Measurements from ENCODE around the gene ACTG1.
A peak's percentile ranks its signal among the peaks of the same experiment; 100 is the strongest.

DNA sequence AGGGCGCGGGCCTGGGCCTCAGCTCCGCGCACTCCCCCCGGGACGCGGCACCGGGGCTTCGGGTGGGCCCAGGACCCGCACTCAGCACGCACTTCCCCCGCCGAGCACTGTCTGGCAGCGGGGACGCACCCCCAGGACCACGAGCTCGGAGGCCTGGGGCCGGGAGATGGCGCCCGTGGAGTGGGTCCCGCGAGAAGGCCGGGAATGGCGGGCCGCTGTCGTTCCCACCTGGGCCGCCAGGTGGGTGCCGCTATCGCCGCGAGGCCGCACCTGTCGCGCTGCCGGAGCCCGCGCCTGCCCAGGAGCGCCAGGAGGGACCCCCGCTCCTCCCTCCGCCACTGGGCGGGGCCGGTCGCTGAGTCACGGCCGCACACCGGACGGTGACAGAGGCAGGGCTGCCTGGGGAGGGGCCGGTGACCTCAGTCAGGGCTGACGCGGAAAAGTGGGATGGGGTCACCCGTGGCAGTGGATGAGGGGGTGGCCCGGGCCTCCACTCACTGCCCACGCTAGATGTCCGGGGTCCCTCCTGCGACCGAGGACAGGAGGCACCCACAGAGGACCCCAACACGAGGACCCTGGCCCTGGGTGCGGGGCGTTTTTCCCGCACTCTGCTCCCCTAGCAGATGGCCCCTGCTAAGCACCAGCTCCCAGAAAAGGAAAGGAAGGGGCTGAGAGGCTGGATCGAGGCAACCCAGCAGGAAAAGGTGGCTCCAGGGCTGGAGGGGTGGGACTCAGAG lies 6.9 kb upstream of the ACTG1 start:
- TF ChIP-seq, protein P1, sequence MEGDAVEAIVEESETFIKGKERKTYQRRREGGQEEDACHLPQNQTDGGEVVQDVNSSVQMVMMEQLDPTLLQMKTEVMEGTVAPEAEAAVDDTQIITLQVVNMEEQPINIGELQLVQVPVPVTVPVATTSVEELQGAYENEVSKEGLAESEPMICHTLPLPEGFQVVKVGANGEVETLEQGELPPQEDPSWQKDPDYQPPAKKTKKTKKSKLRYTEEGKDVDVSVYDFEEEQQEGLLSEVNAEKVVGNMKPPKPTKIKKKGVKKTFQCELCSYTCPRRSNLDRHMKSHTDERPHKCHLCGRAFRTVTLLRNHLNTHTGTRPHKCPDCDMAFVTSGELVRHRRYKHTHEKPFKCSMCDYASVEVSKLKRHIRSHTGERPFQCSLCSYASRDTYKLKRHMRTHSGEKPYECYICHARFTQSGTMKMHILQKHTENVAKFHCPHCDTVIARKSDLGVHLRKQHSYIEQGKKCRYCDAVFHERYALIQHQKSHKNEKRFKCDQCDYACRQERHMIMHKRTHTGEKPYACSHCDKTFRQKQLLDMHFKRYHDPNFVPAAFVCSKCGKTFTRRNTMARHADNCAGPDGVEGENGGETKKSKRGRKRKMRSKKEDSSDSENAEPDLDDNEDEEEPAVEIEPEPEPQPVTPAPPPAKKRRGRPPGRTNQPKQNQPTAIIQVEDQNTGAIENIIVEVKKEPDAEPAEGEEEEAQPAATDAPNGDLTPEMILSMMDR (IDR thresholded peaks at IDR 0.05 in 4 of 5, conservative IDR thresholded peaks at IDR 0.05 in 1 of 5) = peak in 4 of 5 experiments; percentile 20 to 49 (median 30)
- no peak for TF ChIP-seq POLR2A (IDR thresholded peaks at IDR 0.05)
